ENCODE results near the gene AK2.

The AK2 gene

GRCh38 chr1:32991386-32991785 is 45.3 kb downstream of the AK2 start:
- Histone ChIP-seq H3K4me3 (ENCODE audit: low read depth in 1 of 2, low read length in 2 of 2) (no peak overlapping the region), H3K36me3 (ENCODE audit: insufficient read depth, low read length) (no peaks in the 10 kb centered on the region), H3K79me2 (ENCODE audit: insufficient read depth, low read length) (no peaks in the 10 kb centered on the region), H3K9ac (ENCODE audit: low read depth, low read length) (no peak overlapping the region), H3K9me3 (ENCODE audit: insufficient read depth, low read length, severe bottlenecking) (no peaks in the 10 kb centered on the region), H4K20me1 (ENCODE audit: insufficient read depth, low read length) (no peaks in the 10 kb centered on the region), H3K27me3 (ENCODE audit: insufficient read depth, low read length, poor library complexity) (no peaks in the 10 kb centered on the region), H3K4me1 (ENCODE audit: insufficient read depth, low read length) (peaks cover 5% of the 10 kb centered on the region; the same call in 1 of the 2 replicates), H3K27ac (ENCODE audit: low read length) (no peak overlapping the region), H2AFZ (ENCODE audit: low read depth, low read length) (no peak overlapping the region), H3K4me2 (ENCODE audit: insufficient read depth, low read length) (no peak overlapping the region)
- DNase-seq, result no peak
- TF ChIP-seq EZH2 (IDR thresholded peaks at IDR 0.05; ENCODE audit: borderline replicate concordance, low read depth, low read length, severe bottlenecking), result no peak
- ATAC-seq (ENCODE audit: insufficient read depth, low read depth), result no peak

- Histone ChIP-seq H3K27me3 (ENCODE audit: insufficient read depth, low read length, poor library complexity) (no peaks in the 10 kb centered on the region), H3K79me2 (ENCODE audit: insufficient read depth, low read length) (no peaks in the 10 kb centered on the region), H3K9ac (ENCODE audit: low read depth, low read length) (no peak overlapping the region), H3K27ac (ENCODE audit: low read length) (no peak overlapping the region), H4K20me1 (ENCODE audit: insufficient read depth, low read length) (no peaks in the 10 kb centered on the region), H3K4me1 (ENCODE audit: insufficient read depth, low read length) (peaks cover 5% of the 10 kb centered on the region; the same call in 1 of the 2 replicates), H3K4me3 (ENCODE audit: low read depth in 1 of 2, low read length in 2 of 2) (no peak overlapping the region), H3K36me3 (ENCODE audit: insufficient read depth, low read length) (no peaks in the 10 kb centered on the region), H3K4me2 (ENCODE audit: insufficient read depth, low read length) (no peak overlapping the region), H2AFZ (ENCODE audit: low read depth, low read length) (no peak overlapping the region), H3K9me3 (ENCODE audit: insufficient read depth, low read length, severe bottlenecking) (no peaks in the 10 kb centered on the region)
- DNase-seq (no peak), ATAC-seq (ENCODE audit: insufficient read depth, low read depth) (no peak)
- TF ChIP-seq EZH2 (IDR thresholded peaks at IDR 0.05; ENCODE audit: borderline replicate concordance, low read depth, low read length, severe bottlenecking), result no peak
- TF ChIP-seq CTCF (IDR thresholded peaks at IDR 0.05; ENCODE audit: borderline replicate concordance, extremely low read depth, low read length, poor library complexity, severe bottlenecking), result no peak
Observed at GRCh38 chr1:32990887-32991286, 45.8 kb downstream of the AK2 start.

GRCh38 chr1:32989160-32990050 is 47.3 kb downstream of the AK2 start:
- TF ChIP-seq EZH2 (IDR thresholded peaks at IDR 0.05; ENCODE audit: borderline replicate concordance, low read depth, low read length, severe bottlenecking), result no peak
- no peak for TF ChIP-seq CTCF (IDR thresholded peaks at IDR 0.05; ENCODE audit: borderline replicate concordance, extremely low read depth, low read length, poor library complexity, severe bottlenecking)
- H2AFZ ChIP-seq (ENCODE audit: low read depth, low read length), result no peak overlapping the region
- no peak overlapping the region for H3K4me3 ChIP-seq (ENCODE audit: low read depth in 1 of 2, low read length in 2 of 2)
- no peak overlapping the region for H3K4me2 ChIP-seq (ENCODE audit: insufficient read depth, low read length)
- DNase-seq (no peak), ATAC-seq (ENCODE audit: insufficient read depth, low read depth) (no peak)
- H3K9me3 ChIP-seq (ENCODE audit: insufficient read depth, low read length, severe bottlenecking), result no peaks in the 10 kb centered on the region
- H3K27me3 ChIP-seq (ENCODE audit: insufficient read depth, low read length, poor library complexity), result no peaks in the 10 kb centered on the region
- H3K27ac ChIP-seq (ENCODE audit: low read length), result no peak overlapping the region
- H3K4me1 ChIP-seq (ENCODE audit: insufficient read depth, low read length), result peaks cover 5% of the 10 kb centered on the region; the same call in 1 of the 2 replicates
- no peak overlapping the region for H3K9ac ChIP-seq (ENCODE audit: low read depth, low read length)
- no peaks in the 10 kb centered on the region for H3K79me2 ChIP-seq (ENCODE audit: insufficient read depth, low read length)
- no peaks in the 10 kb centered on the region for H4K20me1 ChIP-seq (ENCODE audit: insufficient read depth, low read length)
- no peaks in the 10 kb centered on the region for H3K36me3 ChIP-seq (ENCODE audit: insufficient read depth, low read length)

- Histone ChIP-seq H3K27ac (ENCODE audit: low read length) (no peak overlapping the region), H2AFZ (ENCODE audit: low read depth, low read length) (no peak overlapping the region), H3K27me3 (ENCODE audit: insufficient read depth, low read length, poor library complexity) (no peaks in the 10 kb centered on the region), H4K20me1 (ENCODE audit: insufficient read depth, low read length) (no peaks in the 10 kb centered on the region), H3K4me2 (ENCODE audit: insufficient read depth, low read length) (no peak overlapping the region), H3K4me3 (ENCODE audit: low read depth in 1 of 2, low read length in 2 of 2) (no peak overlapping the region), H3K79me2 (ENCODE audit: insufficient read depth, low read length) (no peaks in the 10 kb centered on the region), H3K36me3 (ENCODE audit: insufficient read depth, low read length) (no peaks in the 10 kb centered on the region), H3K9me3 (ENCODE audit: insufficient read depth, low read length, severe bottlenecking) (no peaks in the 10 kb centered on the region), H3K4me1 (ENCODE audit: insufficient read depth, low read length) (peaks cover 5% of the 10 kb centered on the region; the same call in 1 of the 2 replicates), H3K9ac (ENCODE audit: low read depth, low read length) (no peak overlapping the region)
- ATAC-seq (ENCODE audit: insufficient read depth, low read depth) (no peak), DNase-seq (no peak)
- no peak for TF ChIP-seq CTCF (IDR thresholded peaks at IDR 0.05; ENCODE audit: borderline replicate concordance, extremely low read depth, low read length, poor library complexity, severe bottlenecking)
- TF ChIP-seq EZH2 (IDR thresholded peaks at IDR 0.05; ENCODE audit: borderline replicate concordance, low read depth, low read length, severe bottlenecking), result no peak
Observed at GRCh38 chr1:32988665-32989064, 48.0 kb downstream of the AK2 start.
